Esophagus squamous epithelium (tissue), 4 donors: Measurements from ENCODE around the gene DLL3.

Experiments
- POLR2A ChIP-seq, 4 donors: fragments of 450-650 bp; IDR thresholded peaks; one replicate each; pipeline ENCODE4 v1.6.1; 2017; ENCODE audit warnings: antibody characterized with exemption in 4 of 4, mild to moderate bottlenecking in 4 of 4, moderate library complexity in 3 of 4
- TF ChIP-seq, protein P1 (sequence below), 6 experiments: fragments of 450-650 bp in 4 of 6; fragments of 200-600 bp in 2 of 6; sonication (generic) in 2 of 6; IDR thresholded peaks; one replicate each; pipeline ENCODE4 v1.5.1; 2016 to 2019; ENCODE audit warnings: antibody characterized with exemption in 6 of 6, mild to moderate bottlenecking in 4 of 6, moderate library complexity in 4 of 6

- TF ChIP-seq, protein P1, sequence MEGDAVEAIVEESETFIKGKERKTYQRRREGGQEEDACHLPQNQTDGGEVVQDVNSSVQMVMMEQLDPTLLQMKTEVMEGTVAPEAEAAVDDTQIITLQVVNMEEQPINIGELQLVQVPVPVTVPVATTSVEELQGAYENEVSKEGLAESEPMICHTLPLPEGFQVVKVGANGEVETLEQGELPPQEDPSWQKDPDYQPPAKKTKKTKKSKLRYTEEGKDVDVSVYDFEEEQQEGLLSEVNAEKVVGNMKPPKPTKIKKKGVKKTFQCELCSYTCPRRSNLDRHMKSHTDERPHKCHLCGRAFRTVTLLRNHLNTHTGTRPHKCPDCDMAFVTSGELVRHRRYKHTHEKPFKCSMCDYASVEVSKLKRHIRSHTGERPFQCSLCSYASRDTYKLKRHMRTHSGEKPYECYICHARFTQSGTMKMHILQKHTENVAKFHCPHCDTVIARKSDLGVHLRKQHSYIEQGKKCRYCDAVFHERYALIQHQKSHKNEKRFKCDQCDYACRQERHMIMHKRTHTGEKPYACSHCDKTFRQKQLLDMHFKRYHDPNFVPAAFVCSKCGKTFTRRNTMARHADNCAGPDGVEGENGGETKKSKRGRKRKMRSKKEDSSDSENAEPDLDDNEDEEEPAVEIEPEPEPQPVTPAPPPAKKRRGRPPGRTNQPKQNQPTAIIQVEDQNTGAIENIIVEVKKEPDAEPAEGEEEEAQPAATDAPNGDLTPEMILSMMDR (IDR thresholded peaks at IDR 0.05), result no peak
- no peak for TF ChIP-seq POLR2A (IDR thresholded peaks at IDR 0.05)
These were observed at the start of gene DLL3 for GRCh38 chr19:39498798-39499642.
